Stimulated activated CD8-positive, alpha-beta memory T cell treated with anti-CD3 and anti-CD28 coated beads, Interleukin-7, amount 100 ng/mL, for 1 hour (primary cell): ENCODE results near the gene GNB2.
"Not testable (repeated sequence)": the region's sequence is repeated elsewhere in the genome, so short reads cannot be mapped to it uniquely, and the experiment has no call there.

Experiments
- DNase-seq, 2 donors: peaks; one replicate each; pipeline ENCODE4 v3.0.0-alpha.2; 2020; ENCODE audit warnings: low read depth in 2 of 2

The GNB2 gene

GRCh38 chr7:100662194-100662776 is 11.3 kb upstream of the GNB2 start:
- not testable (repeated sequence) for DNase-seq

DNA sequence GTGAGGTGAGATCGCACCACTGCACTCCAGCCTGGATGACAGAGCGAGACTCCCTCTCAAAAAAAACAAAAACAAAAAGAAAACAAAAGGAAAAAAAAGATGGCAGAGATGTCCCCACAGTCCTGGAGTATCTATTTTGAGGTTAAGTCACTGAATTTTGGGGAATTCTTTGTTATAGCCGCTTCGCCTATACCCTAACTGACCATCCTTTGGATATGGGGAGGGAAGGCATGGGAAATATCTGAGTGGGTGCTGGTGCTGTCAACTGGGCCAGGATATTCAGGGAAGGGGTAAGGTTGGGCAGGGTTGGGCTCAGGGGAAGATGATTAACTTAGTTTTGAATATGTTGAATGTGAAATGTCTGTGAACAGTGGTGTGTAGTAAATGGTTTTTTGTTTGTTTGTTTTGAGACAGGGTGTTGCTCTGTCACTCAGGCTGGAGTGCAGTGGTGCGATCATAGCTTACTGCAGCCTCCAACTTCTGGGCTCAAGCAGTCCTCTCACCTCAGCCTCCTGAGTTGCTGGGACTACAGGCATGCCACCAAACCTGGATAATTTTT is 8.3 kb upstream of the GNB2 start:
- DNase-seq = no peak

- DNase-seq = no peak
Observed at GRCh38 chr7:100667331-100668068, 6.0 kb upstream of the GNB2 start.

DNA sequence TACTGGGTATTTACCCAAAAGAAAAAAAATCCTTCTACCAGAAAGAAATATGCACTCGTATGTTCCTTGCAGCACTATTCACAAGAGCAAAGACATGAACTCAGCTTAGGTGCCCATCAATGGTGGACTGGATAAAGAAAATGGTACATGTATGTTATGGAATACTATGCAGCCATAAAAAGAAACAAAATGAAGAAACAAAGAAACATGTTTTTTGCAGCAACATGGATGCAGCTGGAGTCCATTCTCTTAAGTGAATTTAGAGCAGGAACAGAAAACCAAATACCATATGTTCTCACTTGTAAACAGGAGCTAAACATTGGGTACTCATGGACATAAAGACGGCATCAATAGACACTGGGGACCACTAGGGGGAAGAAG is 5.5 kb upstream of the GNB2 start:
- no peak for DNase-seq

DNA sequence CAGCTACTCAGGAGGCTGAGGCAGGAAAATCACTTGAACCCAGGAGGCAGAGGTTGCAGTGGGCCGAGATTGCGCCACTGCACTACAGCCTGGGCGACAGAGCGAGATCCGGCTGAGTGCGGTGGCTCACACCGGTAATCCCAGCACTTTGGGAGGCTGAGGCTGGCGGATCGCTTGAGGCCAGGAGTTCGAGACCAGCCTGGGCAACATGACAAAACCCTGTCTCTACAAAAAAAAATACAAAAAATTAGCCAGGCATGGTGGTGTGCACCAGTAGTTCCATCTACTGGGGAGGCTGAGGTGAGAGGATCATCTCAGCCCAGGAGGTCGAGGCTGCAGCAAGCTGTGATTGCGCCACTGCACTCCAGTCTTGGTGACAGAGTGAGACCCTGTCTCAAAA is 4.4 kb upstream of the GNB2 start:
- DNase-seq = not testable (repeated sequence)

DNA sequence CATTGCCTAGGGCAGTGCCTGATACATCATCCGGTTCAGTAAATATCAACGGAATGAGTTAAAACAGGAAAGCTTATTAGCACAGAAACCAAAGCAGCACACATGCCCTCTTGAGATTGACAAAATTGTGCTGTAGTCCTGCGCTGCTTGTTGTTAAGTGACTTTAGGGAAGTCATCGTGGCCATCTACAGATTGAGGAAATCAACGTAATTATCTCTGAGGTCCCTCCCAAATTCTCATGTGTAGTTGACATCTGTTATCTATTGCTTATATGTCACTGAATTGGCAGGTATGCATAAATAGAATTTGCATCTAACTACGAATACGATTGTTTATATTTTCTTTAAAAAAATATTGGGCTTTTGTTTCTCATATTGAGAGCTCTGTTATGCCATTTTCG is 3.5 kb upstream of the GNB2 start:
- no peak for DNase-seq

DNA sequence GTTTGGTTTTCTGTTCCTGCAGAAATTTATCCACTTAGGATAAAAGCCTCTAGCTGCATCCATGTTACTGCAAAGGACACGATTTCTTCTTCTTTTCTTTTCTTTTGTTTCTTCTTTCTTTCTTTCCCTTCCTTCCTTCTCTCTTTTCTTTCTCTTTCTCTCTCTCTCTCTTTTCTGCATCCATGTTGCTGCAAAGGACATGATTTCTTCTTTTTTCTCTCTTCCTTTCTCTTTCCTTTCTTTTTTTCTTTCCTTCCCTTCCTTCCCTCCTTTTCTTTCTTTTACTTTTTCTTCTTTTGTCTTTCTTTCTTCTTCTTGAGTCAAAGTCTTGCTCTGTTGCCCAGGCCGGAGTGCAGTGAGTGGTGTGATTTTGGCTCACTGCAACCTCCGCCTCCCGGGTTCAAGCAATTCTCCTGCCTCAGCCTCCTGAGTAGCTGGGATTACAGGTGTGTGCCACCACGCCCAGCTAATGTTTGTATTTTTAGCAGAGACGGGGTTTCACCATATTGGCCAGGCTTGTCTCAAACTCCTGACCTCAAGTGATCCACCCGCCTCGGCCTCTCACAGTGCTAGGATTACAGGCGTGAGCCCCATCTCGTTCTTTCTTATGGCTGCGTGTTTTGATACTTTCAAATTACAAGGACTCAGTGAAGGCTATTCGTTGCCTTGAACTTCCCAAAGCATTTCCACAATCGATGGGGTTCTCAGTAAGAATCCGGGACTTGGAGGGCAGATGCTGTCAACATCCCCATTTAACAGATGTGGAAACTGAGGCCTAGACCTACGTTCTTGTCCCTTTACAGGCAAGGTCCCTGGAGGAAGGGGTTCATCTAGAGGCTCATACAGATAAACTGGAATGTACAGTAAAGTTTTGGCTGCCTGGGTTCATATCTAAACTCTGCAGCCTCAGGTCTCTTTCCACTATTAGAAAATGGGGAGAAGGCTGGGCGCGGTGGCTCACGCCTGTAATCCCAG is 1.9 kb upstream of the GNB2 start:
- no peak for DNase-seq

DNA sequence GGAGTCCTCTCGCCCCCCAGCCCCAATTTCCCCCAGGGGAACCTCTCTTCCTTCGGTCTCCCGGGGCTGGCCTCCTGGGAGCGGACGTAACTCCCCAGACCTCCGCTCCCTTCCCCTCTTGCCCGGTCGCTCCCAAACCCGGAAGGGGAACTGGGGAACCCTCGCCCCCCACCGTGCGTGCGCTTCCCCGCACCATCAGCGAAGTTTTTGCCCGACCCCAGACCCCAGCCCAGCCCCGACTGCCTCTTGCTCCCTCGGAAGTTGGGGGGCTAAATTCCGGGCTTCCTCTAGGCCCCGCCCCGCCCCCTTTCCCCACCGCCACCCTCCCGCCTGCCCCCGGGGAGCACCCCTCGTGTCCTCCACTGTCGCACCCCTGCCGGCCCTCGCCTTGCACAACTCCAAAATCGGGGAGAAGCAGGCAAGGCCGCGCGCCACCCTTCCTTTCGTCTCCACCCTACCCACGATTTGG is 436 bp downstream of the GNB2 start:
- no peak for DNase-seq

- no peak for DNase-seq
Observed at GRCh38 chr7:100674411-100675104, 1.0 kb downstream of the GNB2 start.

DNA sequence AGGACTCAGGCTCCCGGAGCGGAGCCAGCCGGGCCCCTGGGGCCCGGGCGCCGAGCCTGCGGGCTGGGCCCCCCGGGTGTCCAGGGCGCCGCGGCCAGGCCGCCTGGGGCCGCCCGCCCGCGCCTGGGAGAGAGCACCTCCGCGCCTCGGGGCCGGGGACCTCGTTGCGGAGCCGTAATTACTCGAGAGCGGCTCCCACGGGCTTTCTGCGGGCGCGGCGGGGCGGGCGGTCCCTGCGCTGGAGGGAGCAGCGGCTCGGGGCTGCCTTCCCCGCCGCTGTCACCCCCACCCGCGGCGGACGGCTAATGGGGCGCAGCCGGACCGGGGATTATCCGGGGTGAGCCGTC is 1.5 kb downstream of the GNB2 start:
- DNase-seq = no peak

GRCh38 chr7:100675581-100676350 is 2.2 kb downstream of the GNB2 start:
- peak; percentile 67 to 69 for DNase-seq

DNA sequence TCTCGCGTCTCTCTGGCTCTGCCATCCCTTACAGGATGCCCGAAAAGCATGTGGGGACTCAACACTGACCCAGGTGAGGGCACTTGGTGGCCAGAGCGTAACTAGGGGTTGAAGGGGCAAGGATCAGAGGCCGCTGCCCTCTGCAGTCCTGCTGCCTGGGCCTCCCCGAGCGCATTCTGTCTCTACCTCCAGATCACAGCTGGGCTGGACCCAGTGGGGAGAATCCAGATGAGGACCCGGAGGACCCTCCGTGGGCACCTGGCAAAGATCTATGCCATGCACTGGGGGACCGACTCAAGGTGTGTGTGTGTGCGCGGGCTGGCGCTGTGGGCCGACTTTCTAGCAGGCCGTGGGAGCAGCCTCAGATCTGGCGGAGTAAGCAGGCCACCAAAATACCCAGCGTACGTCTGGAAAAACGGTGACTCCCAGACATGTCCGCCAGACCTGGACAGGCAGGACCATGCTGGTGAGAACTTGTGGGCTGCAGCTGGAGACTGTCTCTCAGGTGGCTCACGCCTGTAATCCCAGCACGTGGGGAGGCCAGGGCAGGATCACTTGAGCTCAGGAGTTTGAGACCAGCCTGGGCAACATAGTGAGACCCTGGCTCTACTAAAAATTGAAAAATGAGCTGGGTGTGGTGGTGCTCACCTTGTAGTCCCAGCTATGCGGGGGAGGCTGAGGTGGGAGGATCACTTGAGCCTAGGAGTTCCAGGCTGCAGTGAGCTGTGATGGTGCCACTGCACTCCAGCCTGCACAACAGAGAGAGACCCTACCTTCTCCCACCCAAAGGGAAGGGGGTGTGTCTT is 3.2 kb downstream of the GNB2 start:
- no peak for DNase-seq

- DNase-seq = no peak
Observed at GRCh38 chr7:100677308-100678267, 4.0 kb downstream of the GNB2 start.

DNA sequence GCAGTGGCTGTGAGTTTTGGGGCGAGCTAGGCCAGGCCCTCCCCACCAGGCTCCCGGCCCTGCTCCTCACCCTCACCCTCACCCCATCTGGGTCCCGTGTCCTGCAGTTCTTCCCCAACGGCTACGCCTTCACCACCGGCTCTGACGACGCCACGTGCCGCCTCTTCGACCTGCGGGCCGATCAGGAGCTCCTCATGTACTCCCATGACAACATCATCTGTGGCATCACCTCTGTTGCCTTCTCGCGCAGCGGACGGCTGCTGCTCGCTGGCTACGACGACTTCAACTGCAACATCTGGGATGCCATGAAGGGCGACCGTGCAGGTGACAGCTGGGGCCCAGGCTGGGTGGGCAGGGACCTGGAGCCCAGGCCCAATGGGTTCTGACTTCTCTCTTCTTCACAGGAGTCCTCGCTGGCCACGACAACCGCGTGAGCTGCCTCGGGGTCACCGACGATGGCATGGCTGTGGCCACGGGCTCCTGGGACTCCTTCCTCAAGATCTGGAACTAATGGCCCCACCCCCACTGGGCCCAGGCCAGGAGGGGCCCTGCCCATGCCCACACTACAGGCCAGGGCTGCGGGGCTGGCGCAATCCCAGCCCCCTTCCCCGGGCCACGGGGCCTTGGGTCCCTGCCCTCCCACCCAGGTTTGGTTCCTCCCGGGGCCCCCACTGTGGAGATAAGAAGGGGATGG is 4.9 kb downstream of the GNB2 start:
- DNase-seq = no peak

GRCh38 chr7:100679129-100679926 is 5.8 kb downstream of the GNB2 start:
- no peak for DNase-seq

DNA sequence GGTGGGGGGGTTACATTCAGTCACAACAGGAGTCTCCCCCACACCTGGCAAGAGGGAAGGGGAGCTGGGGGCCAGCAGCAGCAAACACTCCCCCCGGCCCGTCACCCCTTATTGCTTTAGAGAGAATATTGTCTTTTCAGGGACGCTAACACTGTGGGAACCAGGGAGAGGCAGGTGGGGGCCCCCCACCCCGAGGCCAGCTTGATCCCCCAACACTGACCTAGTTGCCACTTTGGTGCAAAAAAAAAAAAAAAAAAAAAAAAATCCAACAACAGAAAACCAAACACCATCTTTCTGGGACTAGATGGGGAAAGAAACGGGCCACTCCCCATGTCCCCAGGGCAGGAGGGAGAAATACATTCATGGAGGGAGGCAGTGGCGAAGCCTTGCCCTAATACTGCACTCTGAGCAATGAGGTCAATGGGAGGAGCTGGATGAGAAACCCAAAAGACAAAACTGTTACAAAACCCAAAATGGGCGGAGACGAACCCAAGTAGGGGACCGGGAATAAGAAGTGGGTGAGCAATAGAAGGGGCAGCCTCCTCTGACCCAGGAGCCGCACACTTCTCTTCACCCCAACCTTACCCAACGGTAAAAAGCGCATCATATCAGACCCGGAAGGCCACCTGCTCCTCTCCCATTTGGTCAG is 6.5 kb downstream of the GNB2 start:
- no peak for DNase-seq
